GM18498 (cell line): ENCODE measurements around the gene CTNNA2.

Source experiments
- ATAC-seq: cut with Tn5 transposase; IDR thresholded peaks from one replicate; pipeline ENCODE4 v1.9.1; 2021; ENCODE audit warnings: mild to moderate bottlenecking, moderate library complexity; ENCODE audit not compliant: unreplicated experiment

CTNNA2 gene

DNA sequence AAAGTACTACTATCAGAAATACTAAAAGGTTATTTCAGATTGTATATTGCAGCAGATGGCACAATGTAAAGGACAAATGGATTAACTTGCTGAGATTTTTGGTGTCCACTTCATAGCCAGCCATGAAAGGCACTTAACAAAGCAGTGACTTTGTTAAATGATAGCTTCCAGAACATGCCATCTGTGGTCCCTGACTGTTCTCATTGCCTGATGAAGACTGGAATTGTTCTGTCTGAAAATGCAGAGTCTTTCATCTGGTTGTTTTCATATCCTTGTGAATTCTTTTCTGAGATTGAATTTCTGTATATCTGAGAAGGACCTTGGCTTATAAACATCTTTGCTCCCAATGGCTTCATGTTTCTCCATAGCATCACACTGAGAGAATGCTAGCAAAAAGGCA, 836.1 kb downstream of the CTNNA2 start:
- ATAC-seq: no peak

GRCh38 chr2:80351231-80351630, 838.4 kb downstream of the CTNNA2 start:
- ATAC-seq: no peak

DNA sequence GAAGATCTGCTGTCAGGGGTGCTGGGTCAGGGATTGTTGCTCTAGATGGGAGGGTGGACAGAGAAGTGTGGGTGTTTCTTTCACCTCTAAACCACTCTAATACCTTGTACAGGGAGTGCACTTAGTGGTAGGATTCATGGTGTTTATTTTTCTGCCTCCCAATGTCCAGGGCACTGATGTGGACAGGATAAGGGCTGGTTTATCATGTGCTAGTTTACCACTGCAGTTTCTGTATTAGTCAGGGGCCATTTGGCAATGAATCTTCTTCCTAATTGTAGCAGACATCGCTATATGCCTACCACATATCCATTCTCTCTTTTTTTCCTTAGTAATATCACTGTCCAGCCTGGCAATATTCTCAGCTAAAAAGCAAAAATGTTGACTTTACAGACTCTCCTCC, 842.0 kb downstream of the CTNNA2 start:
- no peak for ATAC-seq

GRCh38 chr2:80361904-80362303, 849.1 kb downstream of the CTNNA2 start:
- no peak for ATAC-seq

- ATAC-seq: no peak
Measured at GRCh38 chr2:80363330-80363729, 850.5 kb downstream of the CTNNA2 start.

DNA sequence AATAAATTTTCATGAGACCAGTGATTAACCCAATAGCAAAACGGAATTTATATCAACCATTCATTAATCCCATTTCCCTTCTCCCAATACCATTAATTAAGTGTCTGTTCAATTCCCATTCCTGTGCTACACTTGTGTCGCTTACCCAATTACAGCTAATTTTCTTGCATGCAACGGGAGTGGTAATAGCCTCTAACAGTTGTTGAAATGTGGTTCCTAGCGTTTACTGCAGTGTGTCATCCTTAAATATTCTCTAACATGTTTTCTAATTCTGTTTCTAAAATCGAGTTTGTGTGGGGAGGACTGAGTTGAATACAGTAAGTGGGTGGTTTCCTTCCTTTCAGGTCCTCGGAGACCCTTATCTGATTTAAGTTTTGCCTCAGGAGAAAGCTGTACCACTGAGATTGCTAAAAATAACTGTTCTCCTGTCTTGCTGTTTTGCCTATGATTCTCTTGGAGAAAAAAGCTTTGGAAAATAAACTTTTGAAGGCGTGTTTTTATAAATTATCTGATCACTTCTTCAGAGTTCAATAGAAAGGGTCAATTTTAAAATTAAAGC, 851.0 kb downstream of the CTNNA2 start:
- no peak for ATAC-seq

DNA sequence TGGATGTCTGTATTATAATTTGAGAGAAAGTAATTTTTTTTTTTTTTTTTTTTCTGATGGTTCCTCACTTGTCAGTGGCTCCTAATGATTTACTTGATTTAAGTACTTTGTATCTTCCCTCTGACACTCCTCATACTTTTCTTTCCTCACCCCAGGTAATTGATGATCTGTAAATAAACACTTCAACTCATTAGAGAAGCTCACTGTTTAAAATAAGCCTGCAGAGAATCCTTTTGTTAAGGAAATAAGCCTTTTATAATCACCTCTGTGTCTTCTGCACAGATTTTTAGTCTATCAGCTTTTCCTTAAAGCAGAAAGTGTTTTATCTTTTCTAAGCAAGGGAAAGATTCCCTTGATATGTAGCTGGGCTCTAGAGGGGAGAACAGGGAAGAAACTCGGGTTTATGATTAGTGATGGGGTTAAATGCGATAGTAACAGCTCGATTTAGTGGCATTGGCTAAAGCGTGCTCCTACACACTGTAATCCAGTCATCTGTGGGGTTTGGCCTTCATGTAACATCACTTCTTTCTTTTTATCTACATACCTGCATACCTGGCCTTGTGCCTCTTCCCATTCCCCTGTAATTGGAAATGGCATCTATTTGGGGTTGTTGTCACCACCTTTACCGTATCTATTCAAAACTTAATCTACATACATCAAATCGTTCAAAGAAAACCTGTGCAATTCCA, 851.8 kb downstream of the CTNNA2 start:
- no peak for ATAC-seq

GRCh38 chr2:80365762-80366161, 852.9 kb downstream of the CTNNA2 start:
- ATAC-seq: no peak

DNA sequence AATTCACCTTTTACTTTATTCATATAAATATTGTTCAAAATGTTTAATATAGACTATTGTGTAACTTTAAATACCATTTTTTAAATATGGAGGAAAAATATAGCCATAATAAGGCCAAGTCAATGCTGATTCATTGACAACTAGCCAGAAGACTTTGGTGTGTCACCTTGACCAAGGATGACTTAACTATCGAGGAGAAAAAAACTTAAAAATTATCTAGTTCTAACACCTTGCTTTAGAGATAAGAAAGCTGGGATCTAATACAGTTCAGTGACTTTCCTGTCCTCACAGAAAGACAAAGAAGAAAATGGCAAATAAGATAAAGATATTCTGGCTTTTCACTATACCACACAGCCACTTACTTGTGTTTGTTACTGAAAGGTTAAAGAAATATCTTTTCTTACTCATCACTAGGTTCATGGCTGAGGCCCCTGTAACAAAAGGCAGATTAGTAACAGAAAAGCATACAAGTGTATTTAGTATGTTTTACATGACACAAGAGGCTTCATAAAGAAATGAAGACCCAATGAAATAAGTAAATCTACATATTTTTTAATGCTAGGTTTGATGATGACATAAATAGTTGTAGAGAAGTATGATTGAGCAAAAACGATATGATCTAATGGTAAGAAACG, 857.6 kb downstream of the CTNNA2 start:
- no peak for ATAC-seq

- ATAC-seq: no peak
Measured at GRCh38 chr2:80374105-80374504, 861.3 kb downstream of the CTNNA2 start.

DNA sequence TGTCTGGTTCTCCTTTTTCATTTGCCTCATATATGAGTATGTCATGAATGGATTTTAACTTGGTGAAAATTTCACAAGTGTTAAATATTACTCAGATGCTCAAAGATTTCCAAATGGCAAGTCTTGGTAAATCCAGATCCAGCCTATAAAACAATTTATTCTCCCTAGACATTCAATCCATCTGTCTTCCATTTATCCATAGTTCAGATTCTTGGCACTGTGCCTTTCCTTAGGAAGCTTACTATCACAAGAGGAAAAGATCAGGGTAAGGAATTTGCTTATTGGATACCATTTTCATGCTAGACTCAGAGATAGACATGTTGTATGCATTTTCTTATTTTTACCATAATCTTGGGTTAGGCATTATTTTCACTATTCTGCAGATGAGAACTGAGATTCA, 864.2 kb downstream of the CTNNA2 start:
- ATAC-seq: no peak

GRCh38 chr2:80380736-80381135, 867.9 kb downstream of the CTNNA2 start:
- no peak for ATAC-seq

DNA sequence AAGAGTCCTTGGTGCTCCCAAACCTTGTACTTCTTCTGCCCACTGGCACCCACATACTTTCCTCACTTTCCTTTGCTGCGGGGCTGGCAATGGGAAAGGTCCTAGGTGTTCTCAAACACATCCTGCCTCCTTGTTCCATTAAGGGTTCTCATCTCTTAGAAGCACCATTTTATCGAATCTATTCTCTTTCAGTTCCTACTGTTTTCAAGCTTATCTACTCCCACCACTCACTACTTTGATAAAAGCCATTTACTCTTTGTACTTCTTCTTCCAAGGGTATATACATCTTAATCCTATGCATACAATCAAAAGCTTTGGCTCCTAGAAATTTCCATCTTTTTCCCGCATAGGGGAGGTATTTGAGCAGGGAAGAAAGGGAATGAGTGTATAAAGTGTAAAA, 868.8 kb downstream of the CTNNA2 start:
- no peak for ATAC-seq

GRCh38 chr2:80392441-80392840, 879.6 kb downstream of the CTNNA2 start:
- ATAC-seq: no peak

- no peak for ATAC-seq
Measured at GRCh38 chr2:80393991-80394390, 881.1 kb downstream of the CTNNA2 start.

DNA sequence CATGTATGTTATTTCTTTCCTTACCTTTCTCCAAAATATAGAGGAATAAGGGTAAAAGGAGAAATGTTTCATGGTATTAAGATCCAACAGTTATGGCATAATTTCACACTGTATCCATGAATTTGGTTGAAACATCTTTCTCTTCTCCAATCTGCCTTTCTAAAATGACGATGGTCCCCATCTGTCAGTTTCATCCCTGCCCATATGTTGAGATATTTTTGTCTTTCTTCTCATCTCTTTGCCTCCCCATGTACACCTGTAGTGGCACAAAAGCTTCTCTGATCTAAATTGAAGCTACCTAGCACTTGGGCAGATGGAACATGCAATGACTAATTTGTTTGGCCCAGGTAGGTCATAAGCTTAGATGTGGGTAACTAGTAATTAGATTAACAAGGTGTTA, 882.4 kb downstream of the CTNNA2 start:
- no peak for ATAC-seq

- ATAC-seq: no peak
Measured at GRCh38 chr2:80396276-80396675, 883.4 kb downstream of the CTNNA2 start.

- no peak for ATAC-seq
Measured at GRCh38 chr2:80403081-80403480, 890.2 kb downstream of the CTNNA2 start.

DNA sequence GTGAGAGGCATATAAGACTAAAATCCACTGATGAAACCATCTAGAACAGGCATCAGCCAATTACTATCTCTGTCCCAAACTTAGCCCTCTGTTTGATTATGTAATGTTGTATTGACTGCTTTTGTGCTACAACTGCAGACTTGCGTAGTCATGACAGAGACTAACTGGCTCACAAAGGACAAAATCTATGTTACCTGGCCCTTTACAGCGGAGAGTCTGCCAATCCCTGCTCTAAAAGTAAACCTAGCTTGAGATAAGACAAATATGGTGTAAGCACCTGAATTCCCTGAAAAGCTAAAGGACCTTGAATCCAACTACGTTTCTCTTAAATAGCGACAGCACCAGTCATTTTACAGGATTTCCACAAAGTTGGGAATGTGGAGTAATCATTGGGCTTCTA, 894.5 kb downstream of the CTNNA2 start:
- no peak for ATAC-seq

DNA sequence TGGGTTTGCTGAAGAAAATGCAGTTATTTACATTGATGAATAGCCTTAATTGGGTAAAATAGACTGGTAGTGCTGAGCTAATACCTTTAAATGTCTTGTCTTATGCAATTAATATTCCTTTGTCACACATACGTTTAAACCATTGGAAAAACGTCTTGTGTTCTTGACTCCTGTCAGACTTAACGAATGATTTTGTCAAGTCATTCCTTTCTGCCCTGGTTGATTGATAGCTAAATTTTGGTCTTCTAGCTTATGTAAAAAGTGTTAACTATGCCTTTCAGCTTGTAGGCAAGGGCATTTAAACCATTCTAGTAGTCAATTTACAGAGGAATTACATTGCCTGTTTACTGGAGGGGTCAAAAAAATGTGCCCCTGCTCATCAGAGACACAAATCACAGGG, 897.5 kb downstream of the CTNNA2 start:
- no peak for ATAC-seq

DNA sequence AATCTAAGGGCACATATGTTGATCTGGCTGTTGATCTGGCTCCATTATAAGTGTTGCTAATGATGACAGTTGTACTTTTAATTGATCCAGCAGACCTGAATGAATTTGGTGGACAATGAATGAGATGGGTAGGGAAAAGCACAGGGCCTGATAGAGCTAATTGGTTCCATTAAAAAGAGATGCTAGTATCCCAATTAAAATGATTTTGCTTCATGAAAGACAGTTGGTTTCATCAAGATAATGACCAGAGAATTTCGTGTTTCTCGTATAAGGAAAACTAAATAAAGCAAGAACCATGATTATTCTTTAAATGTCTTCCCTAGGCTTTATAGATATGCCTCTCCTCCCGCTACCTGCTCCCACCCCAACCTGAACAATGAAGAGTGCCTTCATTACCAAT, 900.3 kb downstream of the CTNNA2 start:
- ATAC-seq: no peak

- ATAC-seq: no peak
Measured at GRCh38 chr2:80417737-80418136, 904.9 kb downstream of the CTNNA2 start.
